ENCODE results near the gene DCUN1D1. TPM values are rescaled to one million over a fixed set of nuclear protein-coding genes. Genes with fewer than 3 reads are reported as not detected.

DCUN1D1 gene
- total and polyA plus RNA-seq, 2 experiments from 2014 or later: 29.5 to 53.5 TPM

GRCh38 chr3:183008800-183009199 lies 28.5 kb upstream of the DCUN1D1 start (continued):
- TF ChIP-seq ZNF114 (CRISPR knock-in tag; IDR thresholded peaks at IDR 0.05): no peak
- TF ChIP-seq STAT1 (IDR thresholded peaks at IDR 0.05; ENCODE audit: unreplicated experiment): no peak

- H3K36me3 Mint-ChIP-seq (ENCODE audit: low read depth): no peaks in the 10 kb centered on the region
- Histone ChIP-seq H3K27me3 (ENCODE audit: insufficient read depth) (no peaks in the 10 kb centered on the region), H2AFZ (no peak overlapping the region), H3K79me2 (replicated peaks; ENCODE audit: insufficient read depth) (no peaks in the 10 kb centered on the region), H3K36me3 (ENCODE audit: insufficient read depth) (no peaks in the 10 kb centered on the region), H3K4me3 (no peak overlapping the region), H3K27ac (ENCODE audit: low read depth) (0 out of 2 replicates have a peak overlapping the region, but pooled peaks have one; percentile 10), H3K9me2 (ENCODE audit: insufficient read depth) (no peaks in the 10 kb centered on the region), H4K20me1 (replicated peaks; ENCODE audit: insufficient read depth) (no peaks in the 10 kb centered on the region), H3K4me1 (ENCODE audit: insufficient read depth) (peaks cover 16% of the 10 kb centered on the region), H3K4me2 (no peak overlapping the region), H3F3A (replicated peaks; ENCODE audit: low read depth) (no peaks in the 10 kb centered on the region)
- no peaks in the 10 kb centered on the region for H3K9me3 Mint-ChIP-seq
- H3K4me1 Mint-ChIP-seq: peaks cover 24% of the 10 kb centered on the region
- DNase-seq (ENCODE audit: low spot score) (no peak), ATAC-seq (no peak)
- no peak overlapping the region for H3K27ac Mint-ChIP-seq
- peaks cover 2% of the 10 kb centered on the region for H3K27me3 Mint-ChIP-seq (ENCODE audit: insufficient read depth, low read depth, poor library complexity)
- H3K4me3 Mint-ChIP-seq: no peak overlapping the region
- TF ChIP-seq ZNF331 (CRISPR knock-in tag; IDR thresholded peaks at IDR 0.05; ENCODE audit: low read depth) (no peak), NANOG (IDR thresholded peaks at IDR 0.05; ENCODE audit: borderline replicate concordance) (no peak), CTCF (conservative IDR thresholded peaks at IDR 0.05; ENCODE audit: low read depth in 2 of 2) (no peak), EZH2 (IDR thresholded peaks at IDR 0.05; ENCODE audit: low read depth, unreplicated experiment) (no peak), REST (IDR thresholded peaks at IDR 0.05; ENCODE audit: unreplicated experiment) (no peak), ZNF114 (CRISPR knock-in tag; IDR thresholded peaks at IDR 0.05) (no peak), POLR2AphosphoS5 (IDR thresholded peaks at IDR 0.05; ENCODE audit: low read depth) (no peak), EZH2phosphoT487 (IDR thresholded peaks at IDR 0.05; ENCODE audit: unreplicated experiment) (no peak), ETS1 (IDR thresholded peaks at IDR 0.05) (no peak), STAT1 (IDR thresholded peaks at IDR 0.05; ENCODE audit: unreplicated experiment) (no peak), JUNB (IDR thresholded peaks at IDR 0.05; ENCODE audit: unreplicated experiment) (no peak), CREB1 (CRISPR knock-in tag; IDR thresholded peaks at IDR 0.05; ENCODE audit: low read depth) (no peak)
- TF ChIP-seq, protein P1, sequence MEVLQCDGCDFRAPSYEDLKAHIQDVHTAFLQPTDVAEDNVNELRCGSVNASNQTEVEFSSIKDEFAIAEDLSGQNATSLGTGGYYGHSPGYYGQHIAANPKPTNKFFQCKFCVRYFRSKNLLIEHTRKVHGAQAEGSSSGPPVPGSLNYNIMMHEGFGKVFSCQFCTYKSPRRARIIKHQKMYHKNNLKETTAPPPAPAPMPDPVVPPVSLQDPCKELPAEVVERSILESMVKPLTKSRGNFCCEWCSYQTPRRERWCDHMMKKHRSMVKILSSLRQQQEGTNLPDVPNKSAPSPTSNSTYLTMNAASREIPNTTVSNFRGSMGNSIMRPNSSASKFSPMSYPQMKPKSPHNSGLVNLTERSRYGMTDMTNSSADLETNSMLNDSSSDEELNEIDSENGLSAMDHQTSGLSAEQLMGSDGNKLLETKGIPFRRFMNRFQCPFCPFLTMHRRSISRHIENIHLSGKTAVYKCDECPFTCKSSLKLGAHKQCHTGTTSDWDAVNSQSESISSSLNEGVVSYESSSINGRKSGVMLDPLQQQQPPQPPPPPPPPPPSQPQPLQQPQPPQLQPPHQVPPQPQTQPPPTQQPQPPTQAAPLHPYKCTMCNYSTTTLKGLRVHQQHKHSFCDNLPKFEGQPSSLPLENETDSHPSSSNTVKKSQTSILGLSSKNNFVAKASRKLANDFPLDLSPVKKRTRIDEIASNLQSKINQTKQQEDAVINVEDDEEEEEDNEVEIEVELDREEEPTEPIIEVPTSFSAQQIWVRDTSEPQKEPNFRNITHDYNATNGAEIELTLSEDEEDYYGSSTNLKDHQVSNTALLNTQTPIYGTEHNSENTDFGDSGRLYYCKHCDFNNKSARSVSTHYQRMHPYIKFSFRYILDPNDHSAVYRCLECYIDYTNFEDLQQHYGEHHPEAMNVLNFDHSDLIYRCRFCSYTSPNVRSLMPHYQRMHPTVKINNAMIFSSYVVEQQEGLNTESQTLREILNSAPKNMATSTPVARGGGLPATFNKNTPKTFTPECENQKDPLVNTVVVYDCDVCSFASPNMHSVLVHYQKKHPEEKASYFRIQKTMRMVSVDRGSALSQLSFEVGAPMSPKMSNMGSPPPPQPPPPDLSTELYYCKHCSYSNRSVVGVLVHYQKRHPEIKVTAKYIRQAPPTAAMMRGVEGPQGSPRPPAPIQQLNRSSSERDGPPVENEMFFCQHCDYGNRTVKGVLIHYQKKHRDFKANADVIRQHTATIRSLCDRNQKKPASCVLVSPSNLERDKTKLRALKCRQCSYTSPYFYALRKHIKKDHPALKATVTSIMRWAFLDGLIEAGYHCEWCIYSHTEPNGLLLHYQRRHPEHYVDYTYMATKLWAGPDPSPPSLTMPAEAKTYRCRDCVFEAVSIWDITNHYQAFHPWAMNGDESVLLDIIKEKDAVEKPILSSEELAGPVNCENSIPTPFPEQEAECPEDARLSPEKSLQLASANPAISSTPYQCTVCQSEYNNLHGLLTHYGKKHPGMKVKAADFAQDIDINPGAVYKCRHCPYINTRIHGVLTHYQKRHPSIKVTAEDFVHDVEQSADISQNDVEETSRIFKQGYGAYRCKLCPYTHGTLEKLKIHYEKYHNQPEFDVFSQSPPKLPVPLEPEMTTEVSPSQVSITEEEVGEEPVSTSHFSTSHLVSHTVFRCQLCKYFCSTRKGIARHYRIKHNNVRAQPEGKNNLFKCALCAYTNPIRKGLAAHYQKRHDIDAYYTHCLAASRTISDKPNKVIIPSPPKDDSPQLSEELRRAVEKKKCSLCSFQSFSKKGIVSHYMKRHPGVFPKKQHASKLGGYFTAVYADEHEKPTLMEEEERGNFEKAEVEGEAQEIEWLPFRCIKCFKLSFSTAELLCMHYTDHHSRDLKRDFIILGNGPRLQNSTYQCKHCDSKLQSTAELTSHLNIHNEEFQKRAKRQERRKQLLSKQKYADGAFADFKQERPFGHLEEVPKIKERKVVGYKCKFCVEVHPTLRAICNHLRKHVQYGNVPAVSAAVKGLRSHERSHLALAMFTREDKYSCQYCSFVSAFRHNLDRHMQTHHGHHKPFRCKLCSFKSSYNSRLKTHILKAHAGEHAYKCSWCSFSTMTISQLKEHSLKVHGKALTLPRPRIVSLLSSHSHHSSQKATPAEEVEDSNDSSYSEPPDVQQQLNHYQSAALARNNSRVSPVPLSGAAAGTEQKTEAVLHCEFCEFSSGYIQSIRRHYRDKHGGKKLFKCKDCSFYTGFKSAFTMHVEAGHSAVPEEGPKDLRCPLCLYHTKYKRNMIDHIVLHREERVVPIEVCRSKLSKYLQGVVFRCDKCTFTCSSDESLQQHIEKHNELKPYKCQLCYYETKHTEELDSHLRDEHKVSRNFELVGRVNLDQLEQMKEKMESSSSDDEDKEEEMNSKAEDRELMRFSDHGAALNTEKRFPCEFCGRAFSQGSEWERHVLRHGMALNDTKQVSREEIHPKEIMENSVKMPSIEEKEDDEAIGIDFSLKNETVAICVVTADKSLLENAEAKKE (CRISPR knock-in tag; IDR thresholded peaks at IDR 0.05): no peak
Measured at GRCh38 chr3:183008303-183008702, 28.0 kb upstream of the DCUN1D1 start.
